Muscle of back (tissue), 11 donors: ENCODE results near the gene MSMO1. TPM values are rescaled to one million over a fixed set of nuclear protein-coding genes. Genes with fewer than 3 reads are reported as not detected.
"Not testable (repeated sequence)": the region's sequence is repeated elsewhere in the genome, so short reads cannot be mapped to it uniquely, and the experiment has no call there.

Experiments
- DNase-seq, 3 donors: peaks; one replicate each; pipeline versions ENCODE4 v3.0.0 to v3.0.0-alpha.2; 2013
- polyA plus RNA-seq, 10 donors: library from polyadenylated mRNA; unstranded; fragments of 120-200 nt; gene quantifications; one replicate each; pipeline ENCODE4 v1.2.1, GENCODE V29; 2013; ENCODE audit not compliant: insufficient read length in 10 of 10

The MSMO1 gene
- polyA plus RNA-seq, 10 donors, result 18.2 to 39.5 (median 29.9) TPM

- no peak for DNase-seq
Observed at GRCh38 chr4:165319509-165319908, 8.0 kb upstream of the MSMO1 start.

- DNase-seq, result no peak
Observed at GRCh38 chr4:165324236-165324917, 3.1 kb upstream of the MSMO1 start.

DNA sequence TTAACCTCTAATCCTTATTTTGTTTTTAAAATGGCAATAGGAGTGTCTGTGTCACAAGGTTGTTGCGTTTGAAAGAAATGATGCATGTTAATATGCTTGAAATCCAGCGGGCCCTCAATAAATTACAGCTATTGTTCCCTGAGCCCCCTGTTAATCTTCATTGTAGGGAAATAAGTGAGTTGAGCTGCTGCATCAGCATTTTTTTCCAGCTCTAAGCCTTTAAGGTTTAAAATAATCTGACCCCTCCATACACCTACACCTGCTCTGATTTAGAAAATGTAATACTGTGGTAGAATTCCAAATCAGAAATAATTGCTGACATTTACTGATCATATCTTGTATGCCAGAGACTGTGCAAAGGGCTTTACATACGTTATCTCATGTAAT is 2.6 kb upstream of the MSMO1 start:
- no peak for DNase-seq

- peak in 2 of 3 donors; percentile 7 to 77 for DNase-seq
Observed at GRCh38 chr4:165325732-165326512, 1.5 kb upstream of the MSMO1 start.

DNA sequence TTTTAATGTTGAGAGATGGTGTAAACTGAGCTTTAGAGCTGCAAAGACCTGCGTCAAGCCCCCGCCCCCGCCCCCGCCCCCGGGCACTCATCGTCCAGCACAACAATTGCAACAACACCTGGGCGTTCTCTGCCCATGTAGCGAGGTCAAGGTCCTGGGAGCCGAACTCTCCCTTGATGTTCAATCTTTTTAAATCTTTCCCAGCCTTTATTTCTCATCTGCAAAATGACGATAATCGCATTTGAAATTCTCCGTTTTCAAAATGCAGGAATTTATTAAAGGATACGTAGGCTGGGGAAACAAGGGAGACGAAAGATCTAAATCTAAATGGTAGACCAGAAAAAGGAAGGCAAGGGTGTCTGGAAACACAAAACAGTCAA is 648 bp upstream of the MSMO1 start:
- DNase-seq, result no peak

- DNase-seq, result no peak
Observed at GRCh38 chr4:165328101-165328425, 594 bp downstream of the MSMO1 start.

DNA sequence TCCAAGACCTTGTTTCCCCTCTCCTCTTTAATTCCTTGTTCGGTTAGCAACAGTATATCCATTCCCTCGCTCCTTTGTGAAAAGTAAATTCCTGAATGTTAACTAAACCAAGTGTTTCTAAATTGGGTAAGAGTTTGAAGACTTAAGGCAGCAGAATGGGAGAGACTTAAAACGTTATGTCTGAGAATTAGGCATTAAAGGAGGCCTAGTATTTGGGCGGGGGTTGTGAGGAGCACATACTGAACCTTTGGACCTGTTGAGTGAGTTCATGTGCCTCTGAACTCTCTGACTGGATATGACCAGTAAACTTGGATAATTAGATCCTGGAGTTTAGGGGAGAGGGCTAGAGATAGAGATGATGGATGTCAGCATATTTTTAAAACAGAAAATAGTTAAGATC is 1.2 kb downstream of the MSMO1 start:
- DNase-seq, result peak in 1 of 3 donors; percentile 47

DNA sequence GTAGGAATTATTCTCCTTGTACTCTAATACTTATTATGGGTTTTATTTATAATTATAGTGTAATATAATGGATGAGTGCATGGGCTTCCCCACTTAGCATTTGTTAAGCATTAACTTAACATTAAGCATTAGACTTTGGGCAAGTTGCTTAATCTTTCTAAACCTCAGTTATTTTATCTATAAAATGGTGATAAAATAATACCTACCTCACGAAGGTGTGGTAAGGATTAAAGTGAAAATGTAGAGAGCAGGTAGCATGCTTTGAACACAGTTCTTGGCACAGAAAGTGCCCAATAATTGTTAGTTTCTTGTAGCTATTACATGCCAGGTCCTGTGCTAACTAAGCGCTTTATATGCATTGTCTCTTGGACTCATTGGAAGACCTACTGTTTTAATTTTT is 2.6 kb downstream of the MSMO1 start:
- no peak for DNase-seq

DNA sequence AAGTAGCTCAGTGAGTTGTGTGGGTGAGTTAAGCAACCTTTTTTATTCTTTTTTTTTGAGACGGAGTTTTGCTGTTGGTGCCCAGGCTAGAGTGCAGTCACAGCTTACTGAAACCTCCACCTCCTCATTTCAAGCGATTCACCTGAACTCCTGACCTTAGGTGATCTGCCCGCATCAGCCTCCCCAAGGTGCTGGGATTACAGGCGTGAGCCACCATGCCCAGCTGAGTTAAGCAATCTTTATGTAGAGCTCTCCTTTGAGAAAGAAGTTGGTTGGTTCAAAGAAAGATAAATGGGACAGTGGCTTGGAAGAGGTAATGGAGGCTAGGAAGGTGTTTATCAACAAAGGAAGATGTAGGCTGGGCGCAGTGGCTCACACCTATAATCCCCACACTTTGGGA is 3.2 kb downstream of the MSMO1 start:
- DNase-seq, result no peak

DNA sequence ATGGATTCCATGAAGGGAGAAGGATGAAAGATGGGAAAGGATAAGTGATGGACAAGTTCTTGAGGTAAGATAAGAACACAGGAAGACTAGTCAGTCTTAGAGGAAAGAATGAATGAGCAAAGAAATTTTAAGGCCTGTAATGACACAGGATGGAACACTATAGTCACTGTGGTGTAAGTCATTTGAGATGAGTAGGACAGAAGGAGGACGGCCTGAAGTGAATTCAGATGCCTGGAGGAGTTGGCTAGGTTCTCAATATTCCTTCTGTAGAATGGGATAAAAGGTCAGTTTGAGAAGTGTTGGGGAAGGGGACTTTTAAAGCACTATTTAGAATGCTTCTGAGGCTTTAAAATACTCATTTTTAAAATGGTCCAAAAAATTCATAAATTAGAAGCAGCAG is 3.9 kb downstream of the MSMO1 start:
- peak in 1 of 3 donors; percentile 16 for DNase-seq

GRCh38 chr4:165331823-165332222 is 4.4 kb downstream of the MSMO1 start:
- no peak for DNase-seq

GRCh38 chr4:165332502-165332901 is 5.0 kb downstream of the MSMO1 start:
- DNase-seq, result peak in 1 of 3 donors; percentile 15

DNA sequence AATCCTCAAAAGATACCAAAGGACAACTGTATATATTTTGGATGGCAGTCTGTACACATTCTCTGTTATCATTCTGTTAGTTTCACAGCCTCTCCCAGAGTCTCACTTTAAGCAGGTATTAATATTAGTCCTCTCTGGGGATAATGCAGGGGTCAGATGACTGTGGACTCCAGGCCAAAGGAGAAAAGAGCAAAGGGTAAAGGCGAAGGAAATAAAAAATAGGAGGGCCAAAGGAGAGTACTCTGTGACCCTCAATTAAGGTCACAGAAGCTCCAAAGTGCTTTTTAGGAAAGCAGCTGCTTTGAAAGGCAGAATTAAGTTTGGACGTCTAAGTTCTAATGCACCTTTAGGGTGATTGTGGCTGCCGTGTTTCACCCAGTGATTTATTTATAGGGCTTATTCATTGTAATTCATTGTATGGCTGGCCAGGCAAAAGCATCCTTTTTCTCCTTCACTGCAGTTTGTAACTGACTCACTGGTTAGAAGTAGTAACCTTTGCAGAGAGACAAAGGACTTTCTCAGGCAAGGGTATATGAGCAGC is 7.8 kb downstream of the MSMO1 start:
- no peak for DNase-seq

- no peak for DNase-seq
Observed at GRCh38 chr4:165336743-165337142, 9.3 kb downstream of the MSMO1 start.

- not testable (repeated sequence) for DNase-seq
Observed at GRCh38 chr4:165342340-165342739, 14.9 kb downstream of the MSMO1 start.

DNA sequence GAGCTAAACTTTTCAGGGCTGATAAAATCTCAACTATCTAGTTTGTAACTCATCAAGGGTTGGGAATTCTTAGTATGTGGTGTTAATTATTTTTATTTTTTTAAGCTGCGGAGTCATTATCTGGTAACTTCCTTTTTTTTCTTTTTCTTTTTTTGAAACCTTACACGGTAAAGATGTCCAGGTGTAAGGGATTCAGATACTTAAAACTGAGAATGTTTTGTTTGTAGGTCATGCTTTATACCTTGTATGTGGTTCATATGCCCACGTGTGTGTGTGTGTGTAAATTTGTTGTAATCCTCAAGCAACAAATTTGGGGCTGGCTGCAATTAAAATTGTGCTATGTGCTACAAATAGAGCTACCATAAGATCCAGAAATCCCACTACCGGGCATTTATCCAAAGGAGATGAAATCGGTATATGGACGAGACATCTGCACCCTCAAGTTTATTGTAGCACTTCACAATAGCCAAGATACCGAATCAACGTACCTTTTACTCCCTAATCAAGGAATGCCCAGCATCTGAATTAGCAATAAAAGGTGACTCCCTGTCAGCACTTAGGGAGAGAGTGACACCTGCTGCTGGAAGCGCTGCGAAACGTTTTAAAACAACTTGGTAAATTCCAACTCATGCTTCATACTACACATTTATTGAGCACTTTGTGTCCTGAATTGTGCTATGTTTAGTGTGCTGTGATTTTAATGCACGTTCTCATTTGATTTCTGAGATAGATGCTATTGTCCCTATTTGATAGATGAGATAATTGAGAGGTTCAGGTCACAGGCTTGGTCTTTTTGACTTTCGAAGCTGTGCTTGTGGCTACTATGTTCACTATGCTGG is 16.1 kb downstream of the MSMO1 start:
- no peak for DNase-seq

DNA sequence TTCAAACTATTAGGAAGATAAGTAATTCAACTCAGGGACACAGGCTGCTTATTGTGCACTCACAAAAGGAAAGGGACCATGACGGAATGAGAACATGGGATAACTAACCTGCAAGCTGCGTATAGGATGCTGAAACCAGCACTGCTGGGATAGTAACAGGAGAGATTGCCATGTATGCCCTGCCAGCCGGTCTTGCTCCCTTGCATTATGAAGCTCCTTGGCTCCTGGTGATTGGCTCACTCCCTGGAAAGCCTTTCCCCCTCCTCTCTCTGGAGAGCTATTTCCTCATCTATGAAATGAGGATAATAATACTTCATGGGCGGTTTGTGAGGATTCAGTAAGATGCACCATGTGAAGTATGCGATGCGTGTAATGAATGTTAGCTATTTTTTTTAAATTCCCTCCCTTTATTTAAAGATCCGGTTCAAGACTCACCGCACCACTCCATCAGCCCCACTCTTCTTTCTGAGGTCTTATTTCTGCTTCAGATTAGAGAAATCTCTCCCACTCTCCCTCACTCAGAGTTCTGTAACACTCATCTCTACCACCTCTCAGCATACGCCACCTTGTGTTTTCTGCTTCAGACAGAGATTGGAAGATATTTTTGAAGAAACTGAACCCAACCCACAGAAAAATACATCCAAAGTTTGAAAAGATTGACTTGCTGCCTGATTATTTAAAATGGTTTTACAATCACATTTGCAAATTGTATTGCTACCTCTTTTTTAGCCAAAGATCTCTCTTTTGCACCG is 18.4 kb downstream of the MSMO1 start:
- DNase-seq, result no peak

DNA sequence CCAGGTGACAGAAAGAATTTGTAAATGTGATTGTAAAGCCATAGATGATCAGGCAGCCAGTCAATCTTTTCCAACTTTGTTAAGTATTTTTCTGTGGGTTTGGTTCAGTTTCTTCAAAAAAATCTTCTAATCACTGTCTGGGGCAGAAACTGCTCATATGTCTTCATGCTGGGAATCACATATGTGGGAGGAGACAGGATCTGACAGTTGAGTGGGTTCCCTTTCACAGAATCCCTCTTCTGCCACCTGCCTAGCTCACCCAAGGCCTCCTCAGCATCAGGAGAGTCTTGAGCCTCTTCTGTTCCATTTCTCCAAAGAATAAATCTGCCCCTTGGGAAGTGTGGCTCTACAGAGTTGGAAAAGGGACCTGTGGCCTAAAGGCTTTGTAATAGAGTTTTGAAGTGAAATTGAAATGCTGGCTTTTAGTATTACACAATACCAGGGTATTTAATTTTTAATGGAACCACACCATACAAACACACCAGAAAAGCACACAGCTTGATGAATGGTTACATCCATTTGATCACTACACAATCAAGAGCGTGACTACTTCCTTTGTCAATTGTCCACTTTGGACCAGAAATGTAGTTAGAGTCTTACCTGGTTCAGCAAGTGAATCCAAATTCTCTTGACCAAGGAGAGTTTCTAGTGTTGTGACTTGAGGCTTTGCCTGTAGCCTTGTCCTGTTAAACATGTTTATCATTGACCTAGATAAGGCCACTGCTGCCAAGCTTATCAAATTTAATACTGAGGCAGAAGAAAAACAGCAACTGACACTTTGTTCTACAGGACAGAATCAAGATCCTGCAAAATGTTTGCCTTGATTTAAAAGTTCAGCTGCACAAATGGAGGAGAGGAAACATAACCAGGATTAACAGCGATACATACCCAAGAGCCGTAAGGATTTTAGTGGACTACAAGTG is 20.4 kb downstream of the MSMO1 start:
- no peak for DNase-seq

GRCh38 chr4:165351359-165352130 is 24.1 kb downstream of the MSMO1 start:
- DNase-seq, result no peak

GRCh38 chr4:165355900-165356300 is 28.4 kb downstream of the MSMO1 start:
- peak in 2 of 3 donors; percentile 19 to 44 for DNase-seq
